IPS DF 4.7 (cell line): ENCODE results near the gene HRH4.
A peak's percentile ranks its signal among the peaks of the same experiment; 100 is the strongest.

Source experiments
- DNase-seq: peaks from one replicate; pipeline ENCODE4 v3.0.0-alpha.2; 2013; ENCODE audit warnings: low spot score; ENCODE audit errors: extremely low read depth

Gene HRH4

DNA sequence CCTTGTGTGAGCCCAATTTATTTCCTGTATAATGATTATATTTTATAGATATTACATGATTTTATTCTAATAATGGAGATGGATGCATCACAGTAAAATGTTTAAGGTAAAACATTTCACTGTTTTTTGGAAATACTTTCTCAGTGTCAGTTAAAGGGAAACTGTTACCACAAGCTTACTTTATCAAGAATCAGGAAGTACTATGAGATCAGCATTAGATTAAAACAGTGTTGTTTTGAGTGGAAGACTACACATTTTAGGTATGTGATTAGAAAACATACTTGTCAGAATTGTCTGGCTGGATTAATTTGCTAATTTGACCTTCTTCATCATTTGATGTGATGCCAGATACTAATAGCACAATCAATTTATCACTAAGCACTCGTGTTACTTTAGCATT is at the start of gene HRH4:
HRH4 (plus strand) TSS at position 250 of the 400 bp plus-strand sequence; CDS start at position 342, 92 bp downstream.
- DNase-seq: no peak

DNA sequence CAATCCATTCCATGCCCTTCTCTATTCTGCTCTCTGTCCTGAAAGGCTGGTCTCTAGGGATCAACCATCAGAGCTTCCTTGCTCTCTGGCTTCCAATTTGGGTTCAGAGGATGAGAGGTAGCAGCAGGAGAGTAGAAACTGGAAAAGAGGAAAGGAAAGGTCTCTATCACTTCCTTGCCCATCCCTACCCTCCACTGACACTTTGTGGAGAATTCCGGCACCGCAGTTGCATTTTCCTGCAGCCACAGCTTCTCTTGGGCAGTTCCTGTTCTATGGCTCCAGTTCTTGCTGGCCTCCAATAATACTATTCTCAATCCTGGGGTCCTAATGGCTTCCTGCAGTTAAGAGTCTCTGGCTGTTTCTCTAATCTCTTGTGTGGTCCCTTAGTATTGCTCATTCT is 47.3 kb upstream of the HRH4 start:
- DNase-seq: no peak

GRCh38 chr18:24414349-24415003 is 46.0 kb upstream of the HRH4 start:
- DNase-seq: no peak

- no peak for DNase-seq
Observed at GRCh38 chr18:24417480-24417879, 43.0 kb upstream of the HRH4 start.

DNA sequence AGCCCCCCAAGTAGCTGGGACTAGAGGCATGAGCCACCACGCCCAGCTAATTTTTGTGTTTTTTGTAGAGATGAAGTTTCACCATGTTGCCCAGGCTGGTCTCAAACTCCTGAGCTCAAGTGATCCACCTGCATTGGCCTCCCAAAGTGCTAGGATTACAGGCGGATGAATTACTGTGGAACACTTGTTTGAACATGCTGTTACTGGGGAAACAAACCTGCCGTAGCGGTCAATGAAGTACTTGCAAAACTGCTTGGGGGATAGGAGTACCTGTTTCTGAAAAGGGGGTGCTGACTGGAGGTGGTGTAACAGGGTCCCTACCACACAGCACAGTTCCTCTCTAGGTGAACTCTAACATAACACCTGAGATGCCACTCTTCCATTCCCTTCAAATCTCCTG is 39.9 kb upstream of the HRH4 start:
- DNase-seq: no peak

DNA sequence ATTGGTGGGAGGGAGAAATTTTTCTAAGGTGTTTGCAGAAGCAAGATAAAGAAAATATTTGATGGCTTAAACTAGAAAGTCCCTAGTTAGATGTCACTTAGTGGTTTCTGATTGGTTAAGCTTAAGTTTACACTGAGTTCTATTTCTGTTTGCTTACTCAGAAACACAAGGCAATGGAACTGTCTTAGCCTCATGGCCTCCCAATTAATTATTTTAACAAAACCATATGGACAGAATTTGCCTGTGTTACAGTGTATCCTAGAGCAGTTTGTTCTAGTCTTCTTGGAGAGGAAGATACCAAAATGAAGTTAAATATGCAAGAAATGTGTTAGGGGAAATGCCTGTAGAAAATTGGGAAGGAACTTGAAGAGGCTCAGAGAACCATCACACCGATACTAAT is 38.6 kb upstream of the HRH4 start:
- no peak for DNase-seq

GRCh38 chr18:24426073-24426397 is 34.4 kb upstream of the HRH4 start:
- no peak for DNase-seq

DNA sequence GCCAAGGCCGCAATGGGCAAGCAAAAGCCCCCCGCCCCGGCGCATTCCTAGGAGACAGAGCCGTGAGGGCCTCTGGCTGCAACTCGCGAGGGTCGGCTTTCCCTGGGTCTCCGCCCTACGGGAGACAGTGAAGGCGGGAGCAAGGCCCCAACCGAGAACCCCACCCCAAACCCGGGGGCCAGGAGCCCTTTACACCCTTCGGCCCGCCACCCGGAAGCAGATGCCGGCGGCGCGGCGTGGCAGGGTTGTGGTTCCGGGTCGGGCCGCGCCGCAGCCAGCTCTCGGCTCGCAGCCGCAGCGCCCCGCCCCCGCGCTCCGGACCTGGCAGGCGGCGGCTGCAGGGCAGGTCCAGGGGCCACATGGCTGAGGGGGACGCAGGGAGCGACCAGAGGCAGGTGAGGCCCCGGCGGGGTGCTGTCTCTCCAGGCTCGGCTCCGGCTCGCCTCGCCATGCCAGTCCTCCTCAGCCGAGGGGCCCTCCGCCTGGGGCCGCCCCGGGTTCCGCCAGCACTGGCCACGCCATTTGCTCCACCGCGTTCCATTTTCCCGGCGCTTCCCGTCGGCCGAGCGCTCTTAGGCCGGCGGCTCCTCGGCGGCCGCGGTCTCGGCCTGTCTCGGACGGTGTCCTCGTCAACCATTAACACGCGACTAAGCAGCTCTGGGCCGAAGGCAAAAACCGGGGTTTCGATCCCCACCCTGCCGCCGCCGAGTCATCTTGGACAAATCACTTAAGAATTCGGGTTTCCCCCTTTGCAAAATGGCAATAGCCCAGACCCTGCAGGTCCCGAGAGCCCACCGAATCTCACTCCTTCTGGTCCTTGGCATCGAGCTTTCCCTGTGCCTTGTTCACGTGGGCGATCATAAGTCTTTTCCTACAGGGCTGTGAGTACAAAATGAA is 33.8 kb upstream of the HRH4 start, which contains the start of gene IMPACT:
IMPACT (plus strand) TSS at position 273 of the 897 bp plus-strand sequence; CDS start at position 360, 87 bp downstream.
- DNase-seq: peak; percentile 38

- no peak for DNase-seq
Observed at GRCh38 chr18:24427484-24427883, 33.0 kb upstream of the HRH4 start.

DNA sequence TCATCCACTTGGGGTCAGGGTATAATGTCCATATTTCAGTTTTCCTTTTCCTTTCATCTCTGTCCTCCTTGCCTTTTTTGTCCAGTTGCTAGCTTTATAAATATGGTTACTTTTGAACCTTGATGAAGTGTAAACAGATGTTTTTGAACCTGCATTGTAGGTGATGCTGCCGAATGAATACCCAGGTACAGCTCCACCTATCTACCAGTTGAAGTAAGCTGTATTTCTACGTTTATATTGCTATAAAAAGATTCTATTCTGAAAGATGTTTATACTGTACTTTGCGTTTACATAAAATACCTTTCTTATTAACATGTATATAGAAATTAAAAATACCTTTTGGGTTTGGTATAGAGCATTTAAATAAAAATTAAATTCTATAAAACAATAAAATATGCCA is 31.7 kb upstream of the HRH4 start:
- no peak for DNase-seq

DNA sequence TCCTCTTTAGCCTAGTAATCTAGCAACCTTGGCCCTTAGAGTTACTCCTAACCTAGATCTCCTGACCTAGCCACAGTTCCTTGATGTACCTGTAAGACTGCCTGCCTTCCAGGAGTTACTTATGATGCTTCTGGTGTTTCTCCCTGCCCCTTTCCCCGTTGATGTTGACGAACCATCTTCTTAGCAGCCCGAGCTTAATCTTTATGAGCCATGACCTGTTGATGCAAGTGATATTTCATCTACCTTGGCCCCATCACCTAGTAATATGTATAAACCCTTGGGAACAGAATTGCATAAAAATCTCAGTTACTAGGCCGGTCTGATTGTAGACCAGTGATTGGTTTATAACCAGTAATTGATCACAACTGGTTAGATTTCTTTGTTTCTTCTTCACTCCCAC is 31.2 kb upstream of the HRH4 start:
- DNase-seq: no peak

DNA sequence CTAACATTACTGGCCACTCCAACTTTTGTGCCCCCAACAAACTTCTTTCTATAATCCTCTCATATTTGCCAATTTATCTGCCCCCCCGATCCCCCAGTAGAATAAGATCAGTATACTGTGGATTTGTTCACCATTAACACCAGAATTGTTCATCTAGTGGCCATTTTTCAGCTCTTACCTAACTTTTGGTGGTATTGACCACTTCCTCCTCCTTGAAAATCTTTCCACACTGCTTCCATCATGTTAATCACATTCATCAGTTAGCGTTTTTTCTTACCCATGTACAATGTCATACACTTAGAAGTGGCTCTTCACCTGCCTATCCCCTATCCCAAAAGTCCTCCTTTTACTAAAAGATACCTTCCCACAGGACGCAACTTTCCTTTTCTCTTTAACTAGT is 27.8 kb upstream of the HRH4 start:
- no peak for DNase-seq

DNA sequence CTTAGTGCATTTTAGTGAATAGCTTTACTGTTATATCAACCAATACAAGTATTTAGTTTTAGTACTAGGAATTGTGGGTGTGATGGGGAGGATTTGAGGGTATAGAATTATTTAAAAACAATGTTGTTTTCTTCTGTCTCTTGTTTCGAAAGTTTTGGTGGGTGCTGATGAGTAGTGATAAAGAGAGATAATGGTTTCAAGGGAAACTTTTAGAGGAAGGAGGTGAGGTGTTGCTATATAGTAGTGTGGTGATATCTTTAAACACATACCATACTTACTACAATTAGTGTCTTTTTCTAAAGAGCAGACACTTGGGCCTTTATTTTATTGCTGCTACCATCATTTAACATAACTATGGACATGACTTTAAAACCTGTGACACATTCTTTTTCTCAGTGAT is 23.5 kb upstream of the HRH4 start:
- DNase-seq: no peak

DNA sequence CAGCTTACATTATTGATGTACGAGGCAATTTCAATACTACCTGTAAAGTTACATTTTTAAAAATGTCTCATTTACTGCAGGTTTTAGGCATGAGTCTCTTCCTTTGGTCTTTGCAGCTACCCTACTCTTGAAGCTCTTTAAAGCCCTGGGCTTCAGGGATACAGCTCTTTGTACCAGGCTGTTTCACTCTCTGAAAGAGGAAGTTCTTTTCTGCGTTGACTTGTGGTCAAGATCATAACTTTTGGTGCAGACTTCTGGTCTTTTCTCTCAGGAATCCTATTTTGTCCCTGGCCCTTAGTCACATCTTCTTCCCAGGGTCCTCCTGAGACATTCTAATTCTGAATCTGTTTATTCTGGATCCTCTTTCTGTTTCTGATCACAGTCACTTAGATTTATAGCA is 16.6 kb upstream of the HRH4 start:
- DNase-seq: no peak

DNA sequence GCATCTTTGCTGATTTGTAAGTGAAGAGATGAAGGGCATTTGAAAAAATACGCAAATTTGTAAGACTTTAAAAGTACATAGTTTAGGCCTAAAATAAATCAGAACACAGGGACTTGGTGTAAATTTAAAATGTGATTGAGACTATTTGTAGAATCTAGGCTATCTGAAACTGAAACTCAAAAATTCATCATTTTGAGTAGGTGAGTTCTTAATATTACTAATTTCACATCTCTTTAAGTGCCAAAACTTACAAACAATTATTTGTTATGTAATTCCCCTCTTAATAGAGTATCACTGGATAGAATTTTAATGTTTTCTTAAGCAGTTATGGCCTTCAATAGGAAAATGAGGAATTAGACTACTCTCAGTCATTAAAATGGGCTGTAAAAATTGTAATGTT is 14.0 kb upstream of the HRH4 start:
- no peak for DNase-seq

- DNase-seq: no peak
Observed at GRCh38 chr18:24446953-24447538, 13.4 kb upstream of the HRH4 start.

DNA sequence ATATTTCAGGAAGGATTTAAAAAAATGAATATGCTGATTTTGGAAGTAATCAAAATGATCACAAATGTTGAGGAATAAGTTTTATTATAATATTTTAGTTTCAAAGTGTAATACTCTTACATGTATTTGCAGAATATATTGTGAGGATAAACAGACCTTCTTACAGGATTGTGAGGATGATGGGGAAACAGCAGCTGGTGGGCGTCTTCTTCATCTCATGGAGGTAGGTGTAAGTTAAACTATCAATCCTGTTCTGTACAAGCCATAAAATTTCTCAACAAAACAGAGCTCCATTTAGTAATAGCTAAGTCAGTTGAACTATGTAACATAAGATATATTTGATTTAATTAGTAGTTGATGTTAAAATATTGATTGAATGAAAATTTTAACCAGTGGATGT is 12.5 kb upstream of the HRH4 start:
- DNase-seq: no peak

DNA sequence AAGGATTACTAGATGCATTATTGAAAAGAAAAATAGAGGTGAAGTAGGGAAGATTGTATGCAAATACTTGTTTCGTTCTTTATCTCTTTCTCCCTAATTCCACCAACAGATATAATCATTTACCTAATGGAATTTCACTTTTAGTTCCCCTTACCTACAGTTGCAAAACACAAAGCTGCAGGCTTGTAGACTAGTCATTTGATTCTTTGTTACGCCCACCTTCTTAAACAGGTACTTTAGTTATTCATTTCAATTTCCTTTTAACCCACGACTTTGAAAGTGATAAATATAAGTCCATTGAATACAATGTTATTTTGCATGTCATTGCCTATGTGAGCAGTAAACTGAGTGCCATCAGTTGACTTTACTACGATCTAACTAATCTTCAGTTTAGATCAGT is 3.9 kb upstream of the HRH4 start:
- no peak for DNase-seq

- DNase-seq: no peak
Observed at GRCh38 chr18:24459772-24460171, 665 bp upstream of the HRH4 start.

- DNase-seq: no peak
Observed at GRCh38 chr18:24461996-24462395, 1.6 kb downstream of the HRH4 start.

DNA sequence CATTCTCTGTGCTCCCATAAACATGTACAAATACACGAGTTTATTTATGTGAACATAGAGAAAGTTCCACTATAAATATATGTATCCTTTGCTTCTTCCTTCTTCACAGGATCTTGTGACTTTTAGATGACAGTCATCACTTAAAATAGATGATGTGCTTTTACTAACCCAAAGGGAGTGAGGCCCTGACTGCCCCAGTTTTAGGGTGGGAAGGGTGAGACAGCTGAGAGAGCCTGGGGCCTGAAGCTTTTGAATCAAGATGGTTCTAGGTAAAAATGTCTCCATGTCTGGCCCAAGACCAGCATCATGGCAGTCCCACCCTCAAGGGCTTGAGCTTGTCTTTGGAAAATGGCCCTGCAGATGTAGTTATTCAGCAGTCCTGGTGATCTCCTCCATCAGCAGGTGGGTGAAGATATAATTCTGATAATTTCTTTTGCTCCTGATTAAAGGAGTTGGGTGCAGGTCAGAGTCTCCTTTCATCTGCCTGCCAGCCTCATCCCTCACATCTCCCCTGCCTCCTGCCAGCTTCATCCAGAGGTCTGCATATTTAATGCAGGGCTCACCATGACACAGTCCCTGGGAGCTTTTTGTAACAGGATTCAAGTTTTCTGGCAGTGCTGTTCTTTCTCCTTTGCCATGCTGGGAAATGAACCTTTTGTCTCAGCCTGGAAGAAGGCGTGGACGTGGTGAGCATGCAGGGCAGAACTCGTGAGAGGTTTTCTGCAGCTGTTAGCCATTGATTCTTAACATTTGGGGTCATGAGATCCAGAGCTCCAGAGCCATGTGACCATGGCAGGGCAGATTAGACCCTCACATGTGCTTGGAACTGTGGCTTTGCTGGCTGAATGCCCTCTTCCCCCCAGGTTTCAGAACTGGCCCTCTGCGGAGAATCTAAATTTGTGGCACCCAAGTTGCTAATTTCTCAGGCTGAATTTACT is 2.7 kb downstream of the HRH4 start:
- DNase-seq: no peak
